Smooth muscle cell (in vitro differentiated cells): ENCODE results near the gene DDA1. TPM values are rescaled to one million over a fixed set of nuclear protein-coding genes. Genes with fewer than 3 reads are reported as not detected.

Experiments used
- DNase-seq: peaks from one replicate; lab custom pipeline; 2025; ENCODE audit not compliant: unreplicated experiment; lab: John Stamatoyannopoulos, UW
- H2AFZ ChIP-seq: fragments of 200-600 bp; sonication (generic); 2 replicates; pipeline ENCODE4 v1.6.0; 2016; ENCODE audit warnings: antibody characterized with exemption, low read depth, mild to moderate bottlenecking
- H3F3A ChIP-seq: fragments of 200-600 bp; sonication (generic); 2 replicates; pipeline ENCODE4 v1.6.0; 2017; ENCODE audit warnings: antibody characterized with exemption, low read depth
- H3K27ac ChIP-seq: fragments of 200-600 bp; sonication (generic); 2 replicates; pipeline ENCODE4 v1.5.1; 2016; ENCODE audit warnings: low read depth, mild to moderate bottlenecking
- H3K27me3 ChIP-seq: fragments of 200-600 bp; sonication (generic); 2 replicates; pipeline ENCODE4 v1.6.1; 2016; ENCODE audit warnings: low read depth, mild to moderate bottlenecking
- H3K36me3 ChIP-seq: fragments of 200-600 bp; sonication (generic); 2 replicates; pipeline ENCODE4 v1.5.1; 2016; ENCODE audit warnings: low read depth
- H3K4me1 ChIP-seq: fragments of 200-600 bp; sonication (generic); 2 replicates; pipeline ENCODE4 v1.5.1; 2016; ENCODE audit warnings: low read depth
- H3K4me2 ChIP-seq: fragments of 200-600 bp; sonication (generic); 2 replicates; pipeline ENCODE4 v1.6.0; 2016; ENCODE audit warnings: mild to moderate bottlenecking
- H3K4me3 ChIP-seq: fragments of 200-600 bp; sonication (generic); 2 replicates; pipeline ENCODE4 v1.5.1; 2016; ENCODE audit warnings: mild to moderate bottlenecking
- H3K79me2 ChIP-seq: fragments of 200-600 bp; sonication (generic); 2 replicates; pipeline ENCODE4 v1.6.0; 2016; ENCODE audit warnings: low read depth, mild to moderate bottlenecking
- H3K9ac ChIP-seq: fragments of 200-600 bp; sonication (generic); 2 replicates; pipeline ENCODE4 v1.6.0; 2016; ENCODE audit warnings: low read depth
- H3K9me3 ChIP-seq: fragments of 200-600 bp; sonication (generic); replicated peaks from 2 replicates; pipeline ENCODE4 v1.5.1; 2016; ENCODE audit warnings: low read depth
- H4K20me1 ChIP-seq: fragments of 200-600 bp; sonication (generic); 2 replicates; pipeline ENCODE4 v1.6.0; 2016; ENCODE audit warnings: low read depth
- WGBS: methylation state at CpG from one replicate; pipeline ENCODE4 v1.1.7; 2016; ENCODE audit warnings: low lambda C conversion rate; 5-methylcytosine and 5-hydroxymethylcytosine counted together
- polyA plus RNA-seq: library from polyadenylated mRNA; unstranded; fragments of >200 nt; fragmentation: Nextera tagmentation; extraction: Ambion mirVana; gene quantifications from 2 replicates; pipeline ENCODE4 v1.2.1, GENCODE V29; 2016
- total RNA-seq: library from RNA; depleted of rRNA; stranded (reverse); fragments of >200 nt; gene quantifications from 2 replicates; pipeline ENCODE4 v1.2.3, GENCODE V29; 2014
- TF ChIP-seq, protein P1 (sequence below): fragments of 200-600 bp; sonication (generic); IDR thresholded peaks from 2 replicates; pipeline ENCODE4 v1.5.1; 2017; ENCODE audit warnings: borderline replicate concordance, mild to moderate bottlenecking, antibody characterized with exemption; ENCODE audit not compliant: insufficient read depth, poor library complexity, severe bottlenecking

The DDA1 gene
- total and polyA plus RNA-seq, 2 experiments from 2014 or later, result 26.5 to 51.8 TPM

DNA sequence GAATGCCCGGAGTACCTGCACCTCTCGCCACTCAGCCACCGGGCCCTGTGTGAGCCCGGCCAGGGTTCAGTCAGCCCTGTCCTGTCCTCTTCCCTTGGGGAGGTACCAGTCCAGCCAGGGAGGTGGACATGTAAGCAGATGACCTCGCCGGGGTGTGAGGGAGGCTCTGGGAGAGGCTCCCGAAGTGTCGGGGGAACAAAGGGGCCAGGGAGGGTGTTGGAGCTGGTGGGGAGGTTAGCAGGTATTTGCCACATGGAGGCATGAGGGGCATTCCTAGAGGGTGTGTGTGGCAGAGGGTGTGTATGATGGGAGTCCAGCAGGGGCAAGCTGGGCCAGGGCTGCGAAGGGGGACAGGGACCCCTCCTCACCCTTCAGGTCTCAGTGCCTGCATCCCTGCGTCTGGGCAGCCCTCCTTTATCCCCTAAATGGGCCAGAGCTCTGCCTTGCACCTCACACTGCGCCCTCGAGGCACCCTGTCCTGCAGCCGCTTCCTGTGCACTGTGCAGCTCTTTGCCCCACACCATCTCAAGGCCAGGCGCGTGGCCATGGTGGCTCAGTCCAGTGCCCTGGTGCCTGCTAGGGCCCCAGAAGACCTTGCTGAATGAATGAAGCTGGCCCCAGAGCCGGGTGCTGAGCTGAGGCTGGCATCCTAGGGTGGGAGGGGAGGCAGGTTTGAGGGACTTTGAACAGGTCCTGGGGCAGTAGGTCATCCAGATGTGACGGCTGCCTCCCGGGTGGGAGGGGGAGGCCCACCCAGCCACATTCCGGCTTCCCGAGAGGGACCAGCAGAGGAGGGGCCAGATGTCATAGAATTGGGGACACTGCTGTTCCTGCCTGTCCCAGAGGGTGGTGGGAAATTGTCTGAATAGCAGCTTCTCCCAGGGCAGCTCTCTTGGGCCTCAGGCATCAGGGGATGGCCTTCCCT lies 3.1 kb downstream of the DDA1 start:
- Histone ChIP-seq H3K36me3 (no peaks in the 10 kb centered on the region), H3K27ac (peak overlapping the region; percentile 93), H3F3A (no peaks in the 10 kb centered on the region), H3K4me2 (peak overlapping the region; percentile 65), H3K79me2 (peaks cover 36% of the 10 kb centered on the region), H3K9ac (peak overlapping the region; percentile 75), H2AFZ (no peak overlapping the region), H3K27me3 (no peaks in the 10 kb centered on the region), H3K9me3 (no peaks in the 10 kb centered on the region), H3K4me1 (peaks cover 9% of the 10 kb centered on the region), H3K4me3 (no peak overlapping the region), H4K20me1 (peaks cover 39% of the 10 kb centered on the region)
- TF ChIP-seq, protein P1, sequence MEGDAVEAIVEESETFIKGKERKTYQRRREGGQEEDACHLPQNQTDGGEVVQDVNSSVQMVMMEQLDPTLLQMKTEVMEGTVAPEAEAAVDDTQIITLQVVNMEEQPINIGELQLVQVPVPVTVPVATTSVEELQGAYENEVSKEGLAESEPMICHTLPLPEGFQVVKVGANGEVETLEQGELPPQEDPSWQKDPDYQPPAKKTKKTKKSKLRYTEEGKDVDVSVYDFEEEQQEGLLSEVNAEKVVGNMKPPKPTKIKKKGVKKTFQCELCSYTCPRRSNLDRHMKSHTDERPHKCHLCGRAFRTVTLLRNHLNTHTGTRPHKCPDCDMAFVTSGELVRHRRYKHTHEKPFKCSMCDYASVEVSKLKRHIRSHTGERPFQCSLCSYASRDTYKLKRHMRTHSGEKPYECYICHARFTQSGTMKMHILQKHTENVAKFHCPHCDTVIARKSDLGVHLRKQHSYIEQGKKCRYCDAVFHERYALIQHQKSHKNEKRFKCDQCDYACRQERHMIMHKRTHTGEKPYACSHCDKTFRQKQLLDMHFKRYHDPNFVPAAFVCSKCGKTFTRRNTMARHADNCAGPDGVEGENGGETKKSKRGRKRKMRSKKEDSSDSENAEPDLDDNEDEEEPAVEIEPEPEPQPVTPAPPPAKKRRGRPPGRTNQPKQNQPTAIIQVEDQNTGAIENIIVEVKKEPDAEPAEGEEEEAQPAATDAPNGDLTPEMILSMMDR, result no peak
- WGBS, result 81% methylated on average over 20 of the region's 20 CpGs
- no peak for DNase-seq

DNA sequence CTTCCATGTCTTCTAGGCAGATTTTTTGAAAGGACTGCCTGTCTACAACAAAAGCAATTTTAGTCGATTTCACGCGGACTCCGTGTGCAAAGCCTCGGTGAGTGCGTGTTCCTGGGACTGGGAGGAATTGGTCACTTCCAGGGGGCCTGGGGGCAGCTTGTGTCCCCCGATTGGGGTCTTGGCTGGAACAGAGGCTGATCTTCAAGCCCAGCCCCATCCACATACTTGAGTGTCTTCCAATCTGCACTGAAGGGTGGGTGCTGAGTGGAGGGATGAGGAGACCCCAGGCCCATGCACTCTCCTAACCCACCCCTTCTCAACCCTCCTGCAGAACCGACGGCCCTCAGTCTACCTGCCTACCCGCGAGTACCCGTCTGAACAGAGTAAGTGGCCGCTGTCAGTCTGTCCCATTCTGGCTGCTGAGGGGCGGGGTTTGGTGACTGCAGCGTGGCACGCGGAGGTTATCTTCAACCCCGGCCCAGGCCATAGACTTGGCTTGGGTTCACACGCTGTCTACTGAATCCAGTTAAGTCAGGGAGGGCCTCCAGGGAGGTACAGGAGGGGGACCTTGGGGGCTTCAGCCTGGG lies 4.7 kb downstream of the DDA1 start:
- no peaks in the 10 kb centered on the region for H3K36me3 ChIP-seq
- H3K27me3 ChIP-seq, result no peaks in the 10 kb centered on the region
- no peaks in the 10 kb centered on the region for H3K9me3 ChIP-seq
- peaks cover 4% of the 10 kb centered on the region for H3F3A ChIP-seq
- no peak overlapping the region for H3K4me2 ChIP-seq
- TF ChIP-seq, protein P1, result no peak
- no peak overlapping the region for H3K4me3 ChIP-seq
- no peak for DNase-seq
- no peak overlapping the region for H3K9ac ChIP-seq
- H3K79me2 ChIP-seq, result peaks cover 36% of the 10 kb centered on the region
- no peak overlapping the region for H2AFZ ChIP-seq
- H4K20me1 ChIP-seq, result peaks cover 39% of the 10 kb centered on the region
- peaks cover 9% of the 10 kb centered on the region for H3K4me1 ChIP-seq
- WGBS, result 96% methylated on average over 19 of the region's 19 CpGs
- no peak overlapping the region for H3K27ac ChIP-seq

DNA sequence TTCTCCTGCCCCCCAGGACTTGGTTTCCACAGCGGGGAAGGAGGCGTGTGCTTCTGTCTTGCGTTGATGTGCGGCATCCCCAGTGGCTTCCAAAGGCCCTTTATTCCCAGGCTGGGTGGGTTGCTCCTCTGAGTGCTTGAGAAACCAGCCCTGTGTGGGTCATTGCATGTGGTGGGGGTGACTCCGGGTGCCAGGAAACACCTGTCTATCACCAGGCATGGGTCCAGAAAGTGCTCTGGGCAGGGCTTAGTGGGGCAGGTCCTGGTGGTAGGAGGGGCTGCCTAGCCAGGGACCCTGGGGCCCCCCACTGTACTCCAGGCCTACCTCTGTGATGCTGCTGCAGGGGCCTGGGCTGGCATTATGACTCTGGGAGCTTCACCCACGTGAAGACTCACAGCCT lies 9.6 kb downstream of the DDA1 start:
- H3K9me3 ChIP-seq, result no peaks in the 10 kb centered on the region
- TF ChIP-seq, protein P1, result no peak
- no peak overlapping the region for H3K4me3 ChIP-seq

More for the DNA sequence above, 9.6 kb downstream of the DDA1 start:
- H3K27ac ChIP-seq, result no peak overlapping the region
- DNase-seq, result no peak
- no peaks in the 10 kb centered on the region for H3K36me3 ChIP-seq
- no peak overlapping the region for H2AFZ ChIP-seq
- no peak overlapping the region for H3K9ac ChIP-seq
- H3K79me2 ChIP-seq, result no peaks in the 10 kb centered on the region
- H4K20me1 ChIP-seq, result peaks cover 17% of the 10 kb centered on the region
- no peak overlapping the region for H3K4me2 ChIP-seq
- no peaks in the 10 kb centered on the region for H3K4me1 ChIP-seq
- WGBS, result 95% methylated on average over 5 of the region's 6 CpGs
- H3K27me3 ChIP-seq, result no peaks in the 10 kb centered on the region
- peaks cover 4% of the 10 kb centered on the region for H3F3A ChIP-seq
